Measurements from ENCODE around the gene CELF5. TPM values are rescaled to one million over a fixed set of nuclear protein-coding genes. Genes with fewer than 3 reads are reported as not detected.
"Not testable (repeated sequence)": the region's sequence is repeated elsewhere in the genome, so short reads cannot be mapped to it uniquely, and the experiment has no call there.

CELF5 gene
- total RNA-seq, 1 donor from 2014 or later: not detected

DNA sequence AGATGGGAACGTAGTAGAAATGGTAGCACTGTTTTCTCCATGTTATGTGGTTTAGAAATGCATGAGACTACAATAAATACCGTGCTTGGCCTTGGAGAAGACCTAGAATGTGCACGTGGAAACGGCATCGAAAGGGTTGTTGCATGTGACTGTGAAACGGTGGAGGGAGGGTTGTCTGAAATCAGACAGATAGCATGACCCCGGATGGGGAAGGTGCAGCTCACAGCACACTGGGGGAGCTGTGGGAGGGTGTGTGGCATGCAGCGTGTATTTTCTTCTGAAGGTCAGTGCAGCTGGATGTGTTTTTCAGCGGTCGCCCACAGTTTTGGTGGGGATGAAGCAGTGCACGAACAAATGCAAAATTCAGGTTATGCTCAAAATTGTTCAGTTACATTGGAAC lies 63.4 kb downstream of the CELF5 start:
- Histone ChIP-seq H3K4me1 (peaks cover 6% of the 10 kb centered on the region), H3K4me3 (no peak overlapping the region), H3K27me3 (ENCODE audit: low read depth) (peaks cover 92% of the 10 kb centered on the region), H3K9me3 (replicated peaks) (no peaks in the 10 kb centered on the region), H3K27ac (replicated peaks) (no peak overlapping the region), H3K36me3 (no peaks in the 10 kb centered on the region)
- DNase-seq: no peak
- intact Hi-C loops (cut with micrococcal nuclease): no loop called here
- no peak for TF ChIP-seq CTCF (IDR thresholded peaks at IDR 0.05; ENCODE audit: borderline replicate concordance)

DNA sequence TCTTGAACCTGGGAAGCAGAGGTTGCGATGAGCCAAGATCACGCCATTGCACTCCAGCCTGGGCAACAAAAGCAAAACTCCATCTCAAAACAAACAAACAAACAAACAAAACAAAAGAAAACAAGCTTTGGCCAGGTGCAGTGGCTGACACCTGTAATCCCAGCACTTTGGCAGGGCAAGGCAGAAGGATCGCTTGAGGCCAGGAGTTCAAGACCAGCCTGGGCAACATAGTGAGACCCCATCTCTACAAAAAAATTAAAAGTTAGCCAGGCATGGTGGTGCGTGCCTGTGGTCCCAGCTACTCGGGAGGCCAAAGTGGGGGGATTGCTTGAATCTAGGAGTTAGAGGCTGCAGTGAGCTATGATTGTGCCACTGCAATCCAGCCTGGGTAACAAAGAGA lies 64.0 kb downstream of the CELF5 start:
- H3K36me3 ChIP-seq; intact Hi-C loops (cut with micrococcal nuclease); H3K4me1 ChIP-seq; DNase-seq; H3K4me3 ChIP-seq; H3K9me3 ChIP-seq (replicated peaks); H3K27ac ChIP-seq (replicated peaks): not testable (repeated sequence)
- H3K27me3 ChIP-seq (ENCODE audit: low read depth): peaks cover 92% of the 10 kb centered on the region

- Histone ChIP-seq H3K4me1 (no peaks in the 10 kb centered on the region), H3K36me3 (no peaks in the 10 kb centered on the region), H3K4me3 (no peak overlapping the region), H3K9me3 (replicated peaks) (no peaks in the 10 kb centered on the region), H3K27ac (replicated peaks) (no peak overlapping the region), H3K27me3 (ENCODE audit: low read depth) (peaks cover 92% of the 10 kb centered on the region)
- DNase-seq: no peak
- TF ChIP-seq CTCF (IDR thresholded peaks at IDR 0.05; ENCODE audit: borderline replicate concordance): no peak
- intact Hi-C loops (cut with micrococcal nuclease): loop anchor here (10.0 kb wide), 1 partner anchor 285 kb away; no protein-coding TSS in a partner anchor
Measured at GRCh38 chr19:3289971-3290569, 65.6 kb downstream of the CELF5 start.

GRCh38 chr19:3290858-3291257 lies 66.4 kb downstream of the CELF5 start:
- H3K27me3 ChIP-seq (ENCODE audit: low read depth): peaks cover 94% of the 10 kb centered on the region
- H3K9me3 ChIP-seq (replicated peaks): not testable (repeated sequence)

DNA sequence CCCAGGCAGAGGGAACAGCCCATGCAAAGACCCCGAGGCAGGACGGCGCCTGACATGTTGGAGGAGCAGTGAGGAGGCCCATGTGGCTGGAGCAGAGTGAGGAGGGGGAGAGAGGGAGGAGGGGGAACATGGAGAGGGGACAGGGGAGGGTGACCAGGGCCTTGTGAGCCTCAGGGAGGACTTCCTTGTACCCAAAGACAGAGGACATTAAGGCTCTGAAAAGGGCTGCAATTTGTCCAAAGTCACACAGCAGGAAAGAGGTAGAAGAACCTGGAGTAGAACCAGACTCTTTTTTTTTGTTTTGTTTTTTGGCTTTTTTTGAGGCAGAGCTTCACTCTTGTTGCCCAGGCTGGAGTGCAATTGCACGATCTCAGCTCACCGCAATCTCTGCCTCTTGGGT lies 67.2 kb downstream of the CELF5 start:
- Histone ChIP-seq H3K4me3 (no peak overlapping the region), H3K27me3 (ENCODE audit: low read depth) (peaks cover 94% of the 10 kb centered on the region), H3K4me1 (no peaks in the 10 kb centered on the region), H3K36me3 (no peaks in the 10 kb centered on the region), H3K27ac (replicated peaks) (no peak overlapping the region), H3K9me3 (replicated peaks) (no peaks in the 10 kb centered on the region)
- intact Hi-C loops (cut with micrococcal nuclease): loop anchor here (10.0 kb wide), 1 partner anchor 287 kb away; no protein-coding TSS in a partner anchor
- DNase-seq: no peak
- TF ChIP-seq CTCF (IDR thresholded peaks at IDR 0.05; ENCODE audit: borderline replicate concordance): no peak

More at GRCh38 chr19:3290858-3291257, 66.4 kb downstream of the CELF5 start:
- H3K4me3 ChIP-seq; H3K4me1 ChIP-seq; H3K27ac ChIP-seq (replicated peaks); DNase-seq; H3K36me3 ChIP-seq: not testable (repeated sequence)
- intact Hi-C loops (cut with micrococcal nuclease): loop anchor here (10.0 kb wide), 1 partner anchor 286 kb away; no protein-coding TSS in a partner anchor

- intact Hi-C loops (cut with micrococcal nuclease): loop anchor here (10.0 kb wide), 1 partner anchor 288 kb away; no protein-coding TSS in a partner anchor
Measured at GRCh38 chr19:3292958-3293529, 68.6 kb downstream of the CELF5 start.

More at GRCh38 chr19:3292958-3293529, 68.6 kb downstream of the CELF5 start:
- Histone ChIP-seq H3K9me3 (replicated peaks) (no peaks in the 10 kb centered on the region), H3K4me3 (no peak overlapping the region), H3K36me3 (no peaks in the 10 kb centered on the region), H3K27ac (replicated peaks) (no peak overlapping the region), H3K4me1 (no peaks in the 10 kb centered on the region), H3K27me3 (ENCODE audit: low read depth) (peaks cover 92% of the 10 kb centered on the region)
- TF ChIP-seq CTCF (IDR thresholded peaks at IDR 0.05; ENCODE audit: borderline replicate concordance): no peak
- DNase-seq: no peak

Data from left ventricle myocardium inferior (tissue), 1 donor.